ENCODE results near the gene ASB4.

DNA sequence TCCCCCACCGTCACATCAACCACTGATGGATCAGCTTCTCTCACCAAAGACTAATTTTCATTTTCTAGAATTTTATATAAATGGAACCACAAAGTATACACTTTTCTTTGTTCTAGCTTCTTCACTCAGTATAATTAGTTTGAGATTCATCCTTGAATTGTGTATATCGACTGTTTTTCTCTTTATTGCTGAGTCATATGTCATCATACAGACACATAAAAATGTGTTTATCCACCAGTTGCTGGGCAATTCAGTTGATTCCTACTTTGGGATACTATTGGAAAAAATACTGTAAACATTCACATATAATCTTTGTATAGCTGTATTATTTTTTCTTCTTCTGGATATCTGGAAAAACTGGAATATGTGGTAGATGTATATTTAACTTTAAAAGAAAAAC, 84.0 kb downstream of the ASB4 start:
- TF ChIP-seq TAF1 (IDR thresholded peaks at IDR 0.05; ENCODE audit: borderline replicate concordance, low read depth, low read length), result no peak
- TF ChIP-seq POLR2A (IDR thresholded peaks at IDR 0.05; ENCODE audit: low read depth, low read length), result no peak
